Kidney (tissue), 14 donors: ENCODE results near the gene MYO15B. TPM values are rescaled to one million over a fixed set of nuclear protein-coding genes. Genes with fewer than 3 reads are reported as not detected.
A peak's percentile ranks its signal among the peaks of the same experiment; 100 is the strongest.

Experiments
- DNase-seq, 5 donors: peaks; one replicate each; pipeline ENCODE4 v3.0.0-alpha.2; 2013 to 2020
- FAIRE-seq: peaks from 2 replicates; lab custom pipeline; 2012; peaks lifted over from hg19 to GRCh38; lab: Jason Lieb, UNC
- H3K27ac ChIP-seq, 2 donors: one replicate each; pipeline ENCODE4 v1.7.0; 2013; ENCODE audit warnings: low read depth in 2 of 2, low read length in 2 of 2, inconsistent platforms in 1 of 2
- H3K27me3 ChIP-seq: one replicate; pipeline ENCODE4 v1.7.1; 2013; ENCODE audit warnings: low read length, inconsistent platforms; ENCODE audit not compliant: control insufficient read depth, insufficient read depth
- H3K36me3 ChIP-seq, 3 donors: one replicate each; pipeline versions ENCODE4 v1.7.0 to v1.7.1; 2013; ENCODE audit warnings: low read length in 3 of 3, control low read depth in 1 of 3, inconsistent platforms in 1 of 3; ENCODE audit not compliant: insufficient read depth in 3 of 3, control insufficient read depth in 2 of 3
- H3K4me1 ChIP-seq, 3 donors: one replicate each; pipeline versions ENCODE4 v1.7.0 to v1.7.1; 2013; ENCODE audit warnings: low read length in 3 of 3, inconsistent platforms in 1 of 3, low read depth in 1 of 3; ENCODE audit not compliant: control insufficient read depth in 2 of 3, insufficient read depth in 2 of 3
- H3K4me3 ChIP-seq, 3 donors: one replicate each; pipeline versions ENCODE4 v1.7.0 to v1.8.1; 2013; ENCODE audit warnings: low read length in 3 of 3, control low read depth in 1 of 3, inconsistent platforms in 1 of 3
- H3K9ac ChIP-seq, 3 donors: one replicate each; pipeline versions ENCODE4 v1.7.0 to v1.7.1; 2013; ENCODE audit warnings: low read length in 3 of 3, control low read depth in 1 of 3, inconsistent platforms in 1 of 3
- H3K9me3 ChIP-seq, 3 donors: one replicate each; pipeline versions ENCODE4 v1.7.0 to v1.7.1; 2013; ENCODE audit warnings: low read length in 3 of 3, control low read depth in 1 of 3, inconsistent platforms in 1 of 3; ENCODE audit not compliant: control insufficient read depth in 2 of 3, insufficient read depth in 1 of 3
- CTCF ChIP-seq: IDR thresholded peaks from 3 replicates; pipeline ENCODE4 v1.5.1; 2012; ENCODE audit warnings: mild to moderate bottlenecking, moderate library complexity, borderline replicate concordance; ENCODE audit not compliant: insufficient read depth; ENCODE audit errors: extremely low read depth
- intact Hi-C: fragments of 100-400 bp; cut with DNase I; formaldehyde crosslinking; loops from one replicate; pipeline ENCODE4 v1.11.1; 2022
- polyA plus RNA-seq: library from polyadenylated mRNA; stranded (reverse); fragments of 350-450 nt; fragmentation: Illumina TruSeq; extraction: RNeasy Lipid Tissue Mini Kit (QIAGEN cat#74804); gene quantifications from one replicate; pipeline ENCODE4 v1.2.3, GENCODE V29; 2014; ENCODE audit warnings: low read depth, low replicate concordance; ENCODE audit not compliant: insufficient read depth
- total RNA-seq: library from RNA; stranded (reverse); fragmentation: NEBNext Ultra II Directional; extraction: Animal tissue kit (Norgen Biotek cat#: 25700); gene quantifications from one replicate; pipeline ENCODE4 v1.2.1, GENCODE V29; 2021
- donor health status: control.
- donor health status: control.
- donor health status: control.
- donor health status: control.
- donor health status: control.
- donor health status: DM: yes; HTN: yes; CAD: no.
- donor health status: Normal renal cell carcinoma (clear cell type).

Gene MYO15B
- total and polyA plus RNA-seq, 2 donors from 2014 or later, result 139 to 286 TPM

GRCh38 chr17:75574404-75575036 is 13.1 kb upstream of the MYO15B start:
- no peak for FAIRE-seq
- H3K36me3 ChIP-seq, result peaks cover 0 to 8% (median 6%) of the 10 kb centered on the region in 3 donors
- no peak overlapping the region for H3K9ac ChIP-seq
- H3K27me3 ChIP-seq, result no peaks in the 10 kb centered on the region
- H3K27ac ChIP-seq, result no peak overlapping the region
- intact Hi-C loops, result no loop called here
- TF ChIP-seq CTCF, result no peak
- peak in 2 of 5 donors; percentile 28 to 71 for DNase-seq
- H3K9me3 ChIP-seq, result no peaks in the 10 kb centered on the region
- no peak overlapping the region for H3K4me3 ChIP-seq
- peaks cover 0 to 8% (median 2%) of the 10 kb centered on the region in 3 donors for H3K4me1 ChIP-seq

- H3K9me3 ChIP-seq, result no peaks in the 10 kb centered on the region
- H3K27me3 ChIP-seq, result no peaks in the 10 kb centered on the region
- H3K4me1 ChIP-seq, result peaks cover 0 to 8% (median 2%) of the 10 kb centered on the region in 3 donors
- TF ChIP-seq CTCF, result no peak
- intact Hi-C loops, result no loop called here
- DNase-seq, result no peak
- no peak overlapping the region for H3K9ac ChIP-seq
- H3K27ac ChIP-seq, result no peak overlapping the region
- peaks cover 0 to 7% (median 6%) of the 10 kb centered on the region in 3 donors for H3K36me3 ChIP-seq
- no peak for FAIRE-seq
- no peak overlapping the region for H3K4me3 ChIP-seq
Measured at GRCh38 chr17:75575197-75575596, 12.4 kb upstream of the MYO15B start.

GRCh38 chr17:75575728-75576127 is 11.9 kb upstream of the MYO15B start:
- intact Hi-C loops, result no loop called here
- peaks cover 0 to 8% (median 2%) of the 10 kb centered on the region in 3 donors for H3K4me1 ChIP-seq
- no peak for TF ChIP-seq CTCF
- H3K9me3 ChIP-seq, result no peaks in the 10 kb centered on the region
- no peak for FAIRE-seq
- no peaks in the 10 kb centered on the region for H3K27me3 ChIP-seq
- no peak for DNase-seq
- H3K36me3 ChIP-seq, result peaks cover 0 to 2% (median 2%) of the 10 kb centered on the region in 3 donors
- no peak overlapping the region for H3K4me3 ChIP-seq
- H3K9ac ChIP-seq, result no peak overlapping the region
- no peak overlapping the region for H3K27ac ChIP-seq
